NCI-H1092 treated with DMSO at 0.1 percent for 48 hours (cell line): ENCODE measurements around the gene TRAF3IP1.
"Not testable (repeated sequence)": the region's sequence is repeated elsewhere in the genome, so short reads cannot be mapped to it uniquely, and the experiment has no call there.

Source experiments
- DNase-seq: peaks from one replicate; lab custom pipeline; 2025; lab: John Stamatoyannopoulos, UW

The TRAF3IP1 gene

DNA sequence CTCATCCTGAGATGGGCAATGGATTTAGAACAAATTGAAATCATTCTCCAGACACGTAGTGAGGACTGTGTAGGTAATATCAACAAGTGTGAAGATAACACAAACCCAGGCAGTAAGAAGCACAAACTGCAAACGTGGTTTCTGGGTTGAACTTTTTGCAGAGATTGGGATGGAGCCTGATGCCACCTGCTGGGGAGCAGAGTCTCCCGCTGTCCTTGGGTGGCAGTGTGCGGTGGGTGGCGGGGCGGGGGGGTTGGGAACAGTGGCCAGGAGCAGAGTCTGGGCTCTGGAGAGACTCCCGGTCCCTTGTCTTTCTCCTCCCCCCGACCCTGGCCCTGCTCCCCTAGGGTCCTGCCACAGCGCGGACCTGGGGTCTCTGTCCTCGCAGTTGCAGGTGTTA lies 19.5 kb downstream of the TRAF3IP1 start:
- no peak for DNase-seq

GRCh38 chr2:238341536-238341935 lies 21.2 kb downstream of the TRAF3IP1 start:
- DNase-seq, result no peak

- DNase-seq, result no peak
Observed at GRCh38 chr2:238344035-238344434, 23.7 kb downstream of the TRAF3IP1 start.

DNA sequence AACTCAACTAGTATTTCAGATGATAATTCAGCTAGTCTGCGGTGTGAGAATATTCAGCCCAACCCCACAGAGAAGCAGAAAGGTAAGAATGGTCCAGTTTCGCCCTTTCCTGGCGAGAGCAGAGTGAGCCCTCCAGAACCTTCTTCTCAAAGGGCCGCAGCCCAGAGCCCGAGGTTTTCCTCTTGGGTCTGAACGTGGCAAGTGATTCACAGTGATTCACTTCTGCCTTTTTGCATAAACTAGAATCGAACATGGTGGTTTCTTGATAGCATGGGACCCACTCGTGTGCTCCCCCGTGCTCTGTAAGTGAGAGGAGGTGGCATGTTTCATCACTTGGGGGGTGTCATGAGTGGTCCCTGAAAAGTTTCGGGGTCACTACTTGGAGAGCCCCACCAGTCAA lies 24.2 kb downstream of the TRAF3IP1 start:
- no peak for DNase-seq

GRCh38 chr2:238345297-238345968 lies 25.1 kb downstream of the TRAF3IP1 start:
- no peak for DNase-seq

- DNase-seq, result no peak
Observed at GRCh38 chr2:238346544-238346943, 26.2 kb downstream of the TRAF3IP1 start.

GRCh38 chr2:238350150-238350897 lies 30.0 kb downstream of the TRAF3IP1 start:
- DNase-seq, result no peak

DNA sequence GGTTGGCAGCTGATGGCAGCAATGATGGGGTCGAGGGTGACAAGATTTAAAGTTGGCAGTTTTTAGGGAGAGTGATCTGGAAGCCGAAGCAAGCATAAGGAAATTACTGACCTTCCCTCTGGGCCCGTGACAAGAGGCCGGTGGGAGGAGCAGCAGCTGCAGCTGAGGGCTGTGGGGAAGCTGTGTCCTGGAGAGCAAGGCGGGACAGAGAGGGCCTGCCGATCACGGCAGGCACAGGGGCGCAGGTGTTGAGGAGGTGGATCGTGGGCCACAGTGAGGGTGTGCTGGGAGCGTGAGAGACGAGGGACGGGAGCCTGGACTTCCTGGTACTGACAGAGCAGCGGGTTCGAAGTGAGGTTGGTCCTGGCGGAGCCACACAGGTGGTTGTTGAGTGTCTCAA lies 31.0 kb downstream of the TRAF3IP1 start:
- no peak for DNase-seq

DNA sequence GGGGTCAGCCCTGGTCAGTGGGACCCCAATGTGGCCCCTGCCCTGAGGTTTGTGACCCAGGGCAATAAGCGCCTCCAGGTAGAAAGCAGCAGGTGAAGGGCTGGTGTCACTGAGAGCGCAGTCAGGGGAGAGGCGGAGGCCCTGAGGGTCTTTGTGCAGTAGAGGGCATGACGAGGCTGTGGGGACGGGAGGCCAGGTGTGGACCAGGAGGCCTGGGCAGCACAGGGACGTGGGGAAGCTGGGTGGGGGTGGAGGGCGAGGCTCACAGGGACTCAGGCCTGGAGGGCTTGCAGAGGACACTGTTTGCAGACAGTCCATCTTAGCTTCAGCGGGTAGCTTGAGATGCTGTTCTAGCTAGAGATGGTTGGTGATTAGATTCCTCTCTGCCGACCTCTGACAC lies 32.0 kb downstream of the TRAF3IP1 start:
- no peak for DNase-seq

- no peak for DNase-seq
Observed at GRCh38 chr2:238358769-238359168, 38.5 kb downstream of the TRAF3IP1 start.

DNA sequence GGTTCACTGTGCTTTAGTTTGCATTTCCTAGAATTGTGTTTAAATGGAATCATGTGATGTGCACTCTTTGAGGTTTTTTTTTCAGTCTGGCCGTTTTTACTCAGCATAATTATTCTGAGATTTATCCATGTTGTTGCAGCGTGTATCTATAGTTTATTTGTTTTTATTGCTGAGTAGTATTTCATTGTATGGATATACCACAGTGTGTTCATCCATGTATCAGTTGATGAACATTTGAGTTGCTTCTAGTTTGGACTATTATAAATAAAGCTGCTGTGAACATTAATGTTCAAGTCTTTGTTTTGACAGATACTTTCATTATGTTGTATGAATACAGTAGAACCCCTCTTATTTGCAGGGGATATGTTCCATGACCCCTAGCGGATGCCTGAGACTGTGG lies 39.1 kb downstream of the TRAF3IP1 start:
- DNase-seq, result no peak

DNA sequence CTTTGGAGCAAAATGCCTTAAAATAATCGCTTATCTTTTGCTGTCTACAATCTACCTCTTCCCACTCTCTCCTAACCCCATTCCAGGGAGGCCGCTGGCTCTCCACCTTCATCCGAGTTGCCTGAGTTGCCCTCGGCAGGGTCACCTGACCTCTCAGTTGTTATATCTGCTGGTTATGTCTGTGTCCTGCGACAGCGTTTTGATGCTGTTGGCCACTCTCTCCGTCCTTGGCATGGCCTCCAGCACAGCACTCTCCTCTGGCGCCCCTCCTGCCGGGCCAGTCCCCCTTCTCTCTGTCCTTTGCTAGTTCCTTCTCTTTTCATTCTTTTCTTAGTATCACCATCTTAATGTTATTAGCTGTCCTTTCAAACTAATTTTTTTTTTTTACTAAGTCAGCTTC lies 41.6 kb downstream of the TRAF3IP1 start:
- DNase-seq, result no peak

DNA sequence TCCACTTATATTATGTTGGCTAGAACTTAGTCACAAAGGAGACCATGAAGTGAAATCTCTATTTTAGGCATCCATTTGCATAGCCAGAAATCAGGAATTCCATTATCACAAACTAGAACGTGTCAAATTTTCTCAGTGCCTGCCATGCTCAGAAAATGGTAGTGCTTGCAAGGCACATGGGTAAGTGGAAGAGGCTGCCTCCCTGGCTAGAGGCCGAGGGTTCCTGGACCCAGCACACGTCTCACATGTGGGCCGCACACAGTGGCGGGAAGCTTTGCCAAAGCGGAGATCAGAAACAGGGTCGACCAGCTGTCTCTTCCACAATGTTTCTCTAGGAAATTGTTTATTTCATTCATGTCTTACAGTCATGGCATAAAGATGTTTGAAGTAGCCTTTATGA lies 42.3 kb downstream of the TRAF3IP1 start:
- DNase-seq, result no peak

DNA sequence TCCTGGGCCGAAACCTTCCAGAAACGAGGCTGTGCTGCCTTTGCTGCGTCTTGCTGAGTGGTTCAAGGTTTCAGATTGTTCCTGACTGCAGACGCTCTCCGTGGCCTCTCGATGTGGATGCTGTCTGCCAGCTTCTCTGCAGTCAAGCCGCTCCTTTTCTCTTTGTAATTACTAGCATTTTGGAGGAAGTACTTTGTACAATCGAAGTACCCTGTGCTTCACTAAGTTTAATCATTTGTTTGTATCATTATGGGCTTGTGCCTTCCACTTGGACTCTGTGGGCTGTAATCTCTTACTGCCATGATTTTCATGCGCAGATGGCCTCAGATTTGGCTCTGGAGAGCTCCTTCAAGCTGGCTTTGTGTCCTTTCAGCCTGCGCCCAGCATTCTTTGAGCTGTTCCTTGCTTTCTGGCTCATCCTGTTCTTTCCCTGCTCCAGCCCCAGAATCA lies 49.3 kb downstream of the TRAF3IP1 start:
- DNase-seq, result no peak

DNA sequence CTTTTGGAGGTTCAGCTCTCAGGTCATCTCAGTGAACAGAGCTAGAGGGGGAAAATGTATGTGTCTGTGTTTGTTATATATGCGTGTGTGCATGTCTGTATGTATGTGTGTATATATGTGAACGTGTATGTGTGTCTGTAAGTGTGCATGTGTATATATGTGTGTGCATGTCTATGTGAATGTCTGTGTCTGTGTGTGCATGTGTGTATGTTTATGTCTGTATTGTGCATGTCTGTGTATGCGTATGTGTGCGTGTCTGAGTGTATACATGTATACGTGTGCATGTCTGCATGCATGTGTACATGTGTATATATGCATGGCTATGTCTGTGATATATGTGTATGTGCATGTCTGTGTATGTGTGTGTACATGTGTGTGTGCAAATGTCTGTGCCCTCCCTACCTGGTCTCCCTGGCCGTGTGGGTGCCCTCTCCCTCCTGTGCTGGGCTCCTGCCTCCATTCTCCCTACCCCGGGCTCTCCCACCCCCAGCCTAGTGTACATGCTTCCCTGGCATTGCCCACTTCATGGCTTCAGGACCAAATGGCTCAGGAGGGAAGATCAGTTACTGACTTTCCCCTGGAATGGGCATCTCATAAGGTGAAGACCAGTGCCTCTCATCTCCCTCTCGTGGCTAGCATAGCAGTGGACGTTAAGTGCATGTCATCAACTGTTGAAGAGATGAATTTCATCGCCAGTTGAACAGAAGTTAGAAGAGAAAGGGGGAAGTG lies 49.9 kb downstream of the TRAF3IP1 start:
- DNase-seq, result no peak

DNA sequence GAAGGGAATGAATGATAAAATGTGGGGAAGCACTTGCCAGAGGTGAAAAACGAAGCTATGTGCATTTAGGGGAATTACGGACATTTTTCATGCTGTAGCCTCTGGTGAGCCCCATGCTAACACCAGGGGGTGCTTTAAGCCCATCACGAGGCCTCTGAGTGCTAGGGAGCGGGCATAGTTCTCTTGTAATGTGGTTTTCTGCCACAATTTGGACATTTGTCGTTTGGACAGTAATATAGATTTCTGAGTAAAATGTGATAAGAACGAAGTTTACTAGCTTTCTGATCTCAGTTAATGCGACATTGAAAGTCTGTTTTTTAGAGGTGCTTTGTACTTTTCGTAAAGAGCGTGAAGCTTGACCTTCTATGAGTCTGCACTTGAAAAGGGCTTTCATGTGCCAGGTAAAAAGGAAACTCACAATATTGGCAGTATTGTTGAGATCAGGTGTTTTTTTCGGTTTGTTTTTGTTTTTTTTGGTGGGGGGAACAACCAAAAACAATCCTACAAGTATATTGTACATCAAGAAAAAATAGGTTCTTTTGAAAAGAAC lies 50.6 kb downstream of the TRAF3IP1 start:
- peak; percentile 33 for DNase-seq

DNA sequence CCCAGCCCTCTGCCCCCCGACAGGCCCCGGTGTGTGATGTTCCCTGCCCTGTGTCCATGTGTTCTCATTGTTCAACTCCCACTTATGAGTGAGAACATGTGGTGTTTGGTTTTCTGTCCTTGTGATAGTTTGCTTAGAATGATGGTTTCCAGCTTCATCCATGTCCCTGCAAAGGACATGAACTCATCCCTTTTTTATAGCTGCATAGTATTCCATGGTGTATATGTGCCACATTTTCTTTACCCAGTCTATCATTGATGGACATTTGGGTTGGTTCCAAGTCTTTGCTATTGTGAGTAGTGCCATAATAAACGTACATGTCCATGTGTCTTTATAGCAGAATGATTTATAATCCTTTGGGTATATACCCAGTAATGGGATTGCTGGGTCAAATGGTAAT lies 52.0 kb downstream of the TRAF3IP1 start:
- not testable (repeated sequence) for DNase-seq

GRCh38 chr2:238376884-238377391 lies 56.6 kb downstream of the TRAF3IP1 start:
- DNase-seq, result no peak

DNA sequence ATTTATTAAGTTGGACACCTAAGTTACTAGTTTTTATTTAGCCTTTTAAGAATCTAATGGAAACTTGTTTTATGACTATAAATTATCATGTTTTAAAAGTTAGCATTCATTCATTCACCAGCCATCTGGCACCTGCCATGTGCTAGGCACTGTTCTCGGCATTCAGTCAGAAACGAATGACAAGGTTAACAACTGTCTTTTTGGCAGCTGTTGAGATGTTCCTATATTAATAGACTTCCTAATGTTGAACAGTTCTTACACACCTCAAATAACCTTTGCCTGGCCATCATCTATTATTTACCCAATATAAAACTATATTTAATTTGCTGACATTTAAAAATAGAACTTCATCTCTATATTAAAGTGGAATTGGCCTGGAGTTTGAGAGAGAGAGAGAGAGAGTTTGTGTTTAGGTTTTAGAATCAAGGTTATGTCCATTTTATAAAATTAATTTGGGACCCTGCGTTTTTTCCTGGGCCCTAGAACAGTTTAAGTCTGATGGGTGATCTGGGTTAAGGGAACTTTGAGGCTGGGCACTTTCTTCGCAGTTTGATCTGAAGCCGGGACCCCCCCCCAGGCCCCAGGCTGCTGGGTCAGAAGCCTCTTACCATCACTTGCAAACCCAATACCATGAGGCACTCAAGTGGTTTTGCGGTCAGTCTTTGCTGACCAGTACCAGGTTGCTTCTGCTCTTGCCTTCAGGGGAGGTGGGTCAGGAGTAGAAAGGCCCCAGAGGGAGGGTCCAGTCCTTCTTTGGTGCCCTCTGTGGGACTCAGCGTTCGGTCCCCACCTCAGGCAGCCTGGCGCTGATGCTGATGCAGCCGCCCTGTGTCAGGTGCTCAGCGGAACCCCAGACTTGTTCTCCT lies 58.1 kb downstream of the TRAF3IP1 start:
- DNase-seq, result no peak

- DNase-seq, result no peak
Observed at GRCh38 chr2:238379096-238379810, 58.9 kb downstream of the TRAF3IP1 start.

DNA sequence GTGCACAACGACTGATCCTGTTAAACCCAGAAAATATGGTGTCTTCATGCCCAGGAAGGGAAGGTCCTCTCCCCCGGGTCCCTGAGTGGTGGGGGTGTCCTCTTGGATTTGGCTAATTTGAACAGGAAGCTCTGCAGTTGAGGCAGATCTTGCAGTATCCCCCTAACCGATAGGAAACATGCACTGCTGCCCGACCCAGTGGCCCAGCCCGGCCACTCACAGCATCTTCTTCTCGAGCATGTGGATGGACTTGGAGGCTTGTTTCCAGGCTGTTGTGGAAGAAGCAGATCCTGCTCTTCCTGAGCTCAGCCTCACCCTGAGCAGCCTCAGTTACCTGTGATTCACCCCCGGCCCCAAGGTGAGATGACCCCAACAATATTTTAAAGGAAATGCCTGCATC lies 60.0 kb downstream of the TRAF3IP1 start:
- no peak for DNase-seq
